B cell (primary cell): ENCODE results near the gene TFE3. TPM values are rescaled to one million over a fixed set of nuclear protein-coding genes. Genes with fewer than 3 reads are reported as not detected.

Source experiments
- ATAC-seq: fragments of 200-7000 bp; cut with Tn5 transposase; one replicate; pipeline ENCODE4 v1.10.0; 2021; ENCODE audit warnings: low read depth, mild to moderate bottlenecking, moderate number of reproducible peaks, moderate library complexity
- CTCF ChIA-PET: fragments of 350-600 bp; sonication (Branson Sonifier 250); formaldehyde crosslinking; loops from one replicate; lab custom pipeline; 2021; ENCODE audit warnings: antibody characterized with exemption, inconsistent platforms; lab: Charles Lee
- POLR2A ChIA-PET: fragments of 350-600 bp; sonication (Branson Sonifier 250); formaldehyde crosslinking; loops from one replicate; lab custom pipeline; 2021; ENCODE audit warnings: antibody characterized with exemption; lab: Charles Lee
- DNase-seq: peaks from one replicate; pipeline ENCODE4 v3.0.0; 2013
- H2AFZ ChIP-seq: 2 replicates; pipeline ENCODE4 v1.6.1; 2012; ENCODE audit warnings: mild to moderate bottlenecking, low read depth, low read length; ENCODE audit not compliant: insufficient read depth, poor library complexity, severe bottlenecking
- H3K27ac ChIP-seq, 2 donors: 1 replicate in 1 of 2; 2 replicates in 1 of 2; pipeline ENCODE4 v1.5.1; 2012 to 2013; ENCODE audit warnings: low read length in 2 of 2, mild to moderate bottlenecking in 2 of 2, moderate library complexity in 1 of 2
- H3K27me3 ChIP-seq, 4 experiments: fragments of 200-600 bp in 1 of 4; sonication (generic) in 1 of 4; replicated peaks in 1 of 4; 1 replicate in 2 of 4; 2 replicates in 2 of 4; pipeline versions ENCODE4 v1.6.1 to v1.7.0; 2013 to 2016; ENCODE audit warnings: low read length in 3 of 4, mild to moderate bottlenecking in 2 of 4, mixed read lengths in 1 of 4, moderate library complexity in 1 of 4; ENCODE audit not compliant: insufficient read depth in 4 of 4, control insufficient read depth in 3 of 4; ENCODE audit errors: control extremely low read depth in 1 of 4
- H3K36me3 ChIP-seq, 2 experiments: replicated peaks in 1 of 2; 1 replicate in 1 of 2; 2 replicates in 1 of 2; pipeline versions ENCODE4 v1.6.1 to v1.7.1; 2013; ENCODE audit warnings: low read length in 1 of 2; ENCODE audit not compliant: insufficient read depth in 2 of 2, control insufficient read depth in 1 of 2; ENCODE audit errors: control extremely low read depth in 1 of 2, extremely low read depth in 1 of 2
- H3K4me1 ChIP-seq, 2 donors: fragments of 200-600 bp in 1 of 2; sonication (generic) in 1 of 2; 1 replicate in 1 of 2; 2 replicates in 1 of 2; pipeline versions ENCODE4 v1.5.1 to v1.6.1; 2013 to 2017; ENCODE audit warnings: low read length in 2 of 2; ENCODE audit not compliant: control insufficient read depth in 2 of 2, insufficient read depth in 2 of 2
- H3K4me2 ChIP-seq: replicated peaks from 2 replicates; pipeline ENCODE3; 2012; ENCODE audit warnings: mild to moderate bottlenecking, low read depth, low read length; ENCODE audit not compliant: poor library complexity, severe bottlenecking
- H3K4me3 ChIP-seq, 5 experiments: fragments of 200-600 bp in 1 of 5; sonication (generic) in 1 of 5; 1 replicate in 3 of 5; 2 replicates in 2 of 5; pipeline versions ENCODE4 v1.5.1 to v1.7.0; 2011 to 2016; ENCODE audit warnings: low read length in 4 of 5, mild to moderate bottlenecking in 4 of 5, low read depth in 2 of 5, control low read depth in 1 of 5, moderate library complexity in 1 of 5; ENCODE audit not compliant: insufficient read depth in 1 of 5; ENCODE audit errors: control extremely low read depth in 1 of 5, extremely low read depth in 1 of 5
- H3K79me2 ChIP-seq: fragments of 200-600 bp; sonication (generic); one replicate; pipeline ENCODE4 v1.6.0; 2016; ENCODE audit warnings: low read length; ENCODE audit not compliant: control insufficient read depth, insufficient read depth
- H3K9ac ChIP-seq: fragments of 200-600 bp; sonication (generic); 2 replicates; pipeline ENCODE4 v1.6.1; 2017; ENCODE audit warnings: mild to moderate bottlenecking, low read length, moderate library complexity
- H3K9me3 ChIP-seq, 3 donors: one replicate each; pipeline versions ENCODE4 v1.6.1 to v1.7.1; 2013; ENCODE audit warnings: low read length in 2 of 3; ENCODE audit not compliant: control insufficient read depth in 2 of 3, insufficient read depth in 1 of 3; ENCODE audit errors: control extremely low read depth in 1 of 3
- H4K20me1 ChIP-seq: 2 replicates; pipeline ENCODE4 v1.6.0; 2012; ENCODE audit warnings: mild to moderate bottlenecking, low read length; ENCODE audit not compliant: insufficient read depth, control insufficient read depth, poor library complexity, severe bottlenecking
- H3K27ac Mint-ChIP-seq: one replicate; pipeline ENCODE4 v1.8.0; 2021; ENCODE audit warnings: mixed read lengths
- H3K27me3 Mint-ChIP-seq: one replicate; pipeline ENCODE4 v1.8.0; 2021; ENCODE audit warnings: mixed read lengths
- H3K4me1 Mint-ChIP-seq: one replicate; pipeline ENCODE4 v1.8.0; 2021; ENCODE audit warnings: mixed read lengths
- H3K4me3 Mint-ChIP-seq: one replicate; pipeline ENCODE4 v1.8.0; 2021; ENCODE audit warnings: mixed read lengths
- H3K9me3 Mint-ChIP-seq: one replicate; pipeline ENCODE4 v1.8.0; 2022; ENCODE audit warnings: mixed read lengths; ENCODE audit not compliant: insufficient read depth
- CTCF ChIP-seq: fragments of 200-600 bp; IDR thresholded peaks from one replicate; pipeline ENCODE4 v1.8.0; 2022; ENCODE audit warnings: antibody characterized with exemption, mild to moderate bottlenecking
- EZH2 ChIP-seq: IDR thresholded peaks from 2 replicates; pipeline ENCODE4 v1.6.1; 2012; ENCODE audit warnings: borderline replicate concordance, low read depth, mild to moderate bottlenecking, moderate library complexity, low read length; ENCODE audit not compliant: insufficient read depth, poor library complexity, severe bottlenecking
- WGBS: methylation state at CpG from one replicate; pipeline ENCODE4 v1.1.5; 2013; ENCODE audit warnings: missing lambda C conversion rate; ENCODE audit not compliant: insufficient coverage; 5-methylcytosine and 5-hydroxymethylcytosine counted together
- intact Hi-C: fragments of 100-400 bp; cut with micrococcal nuclease; formaldehyde crosslinking; loops from one replicate; pipeline ENCODE4 v1.10.0; 2022
- polyA plus RNA-seq: library from polyadenylated mRNA; depleted of rRNA; stranded (reverse); fragments of >200 nt; gene quantifications from 2 replicates; pipeline ENCODE4 v1.2.3, GENCODE V29; 2012
- total RNA-seq, 2 donors: library from RNA; stranded (reverse); fragments of 120-200 nt in 1 of 2; gene quantifications; 1 replicate in 1 of 2; 2 replicates in 1 of 2; pipeline versions ENCODE4 v1.2.3 to v1.2.4, GENCODE V29; 2013 to 2022

The TFE3 gene
- total and polyA plus RNA-seq, 2 donors (not counting 1 experiment from before 2014, with no cell fraction given) = 21.0 to 38.9 TPM

- DNase-seq (no peak), ATAC-seq (no peak)
- TF ChIP-seq EZH2 = no peak
- TF ChIP-seq CTCF = no peak
- no peaks in the 10 kb centered on the region for H3K27me3 Mint-ChIP-seq
- no peak overlapping the region for H2AFZ ChIP-seq
- no peak overlapping the region for H3K4me2 ChIP-seq
- no peak overlapping the region for H3K27ac Mint-ChIP-seq
- no peak overlapping the region for H3K4me3 ChIP-seq
- no peaks in the 10 kb centered on the region for H3K27me3 ChIP-seq
- H3K9me3 Mint-ChIP-seq = no peaks in the 10 kb centered on the region
- no CpG with 5 or more reads among the region's 1 CpG for WGBS
- peaks cover 0 to 27% of the 10 kb centered on the region in 2 experiments for H3K36me3 ChIP-seq
- intact Hi-C loops = no loop called here
- no peak overlapping the region for H3K27ac ChIP-seq
- peaks cover 28% of the 10 kb centered on the region for H3K4me1 Mint-ChIP-seq
- no peak overlapping the region for H3K9ac ChIP-seq
- no peaks in the 10 kb centered on the region for H3K9me3 ChIP-seq
- H3K79me2 ChIP-seq = peaks cover 32% of the 10 kb centered on the region
- peaks cover 4% of the 10 kb centered on the region for H4K20me1 ChIP-seq
- H3K4me3 Mint-ChIP-seq = no peak overlapping the region
- ChIA-PET POLR2A (no interaction called here), CTCF (no interaction called here)
- peaks cover 8 to 12% of the 10 kb centered on the region in 2 donors for H3K4me1 ChIP-seq
Measured at GRCh38 chrX:48997865-48998264, 45.3 kb downstream of the TFE3 start.

- TF ChIP-seq EZH2 (no peak), CTCF (no peak)
- H3K4me2 ChIP-seq = no peak overlapping the region
- H3K4me3 ChIP-seq = no peak overlapping the region
- H3K79me2 ChIP-seq = peaks cover 32% of the 10 kb centered on the region
- H3K36me3 ChIP-seq = peaks cover 0 to 29% of the 10 kb centered on the region in 2 experiments
- Mint-ChIP-seq H3K4me1 (peaks cover 28% of the 10 kb centered on the region), H3K4me3 (no peak overlapping the region), H3K27ac (no peak overlapping the region), H3K9me3 (no peaks in the 10 kb centered on the region), H3K27me3 (no peaks in the 10 kb centered on the region)
- H4K20me1 ChIP-seq = peaks cover 4% of the 10 kb centered on the region
- no peak overlapping the region for H2AFZ ChIP-seq
- H3K27ac ChIP-seq = no peak overlapping the region
- ATAC-seq (no peak), DNase-seq (no peak)
- H3K27me3 ChIP-seq = no peaks in the 10 kb centered on the region
- H3K9me3 ChIP-seq = no peaks in the 10 kb centered on the region
- WGBS = 100% methylated on average over 3 of the region's 3 CpGs
- no peak overlapping the region for H3K9ac ChIP-seq
- CTCF ChIA-PET = interaction anchor here (1.0 kb wide), 1 partner anchor 16 kb away, joined by 3 read pairs; no protein-coding TSS in a partner anchor
- intact Hi-C loops = no loop called here
- H3K4me1 ChIP-seq = peaks cover 8 to 11% of the 10 kb centered on the region in 2 donors
- POLR2A ChIA-PET = no interaction called here
Measured at GRCh38 chrX:48997455-48997854, 45.7 kb downstream of the TFE3 start.
